Hepatocyte (in vitro differentiated cells): Measurements from ENCODE around the gene CHMP4B.

ENCODE experiments used
- EZH2 ChIP-seq: fragments of 200-600 bp; sonication (generic); IDR thresholded peaks from 2 replicates; pipeline ENCODE4 v1.6.1; 2016; ENCODE audit warnings: antibody characterized with exemption, mild to moderate bottlenecking, borderline replicate concordance
- EZH2phosphoT487 ChIP-seq: fragments of 200-600 bp; sonication (generic); IDR thresholded peaks from one replicate; pipeline ENCODE4 v1.6.1; 2018; ENCODE audit warnings: antibody characterized with exemption, mild to moderate bottlenecking, low read depth, moderate library complexity; ENCODE audit not compliant: unreplicated experiment, severe bottlenecking
- TF ChIP-seq, protein P1 (sequence below): fragments of 200-600 bp; sonication (generic); IDR thresholded peaks from 2 replicates; pipeline ENCODE4 v1.5.1; 2016; ENCODE audit warnings: antibody characterized with exemption, mild to moderate bottlenecking; ENCODE audit not compliant: poor library complexity

DNA sequence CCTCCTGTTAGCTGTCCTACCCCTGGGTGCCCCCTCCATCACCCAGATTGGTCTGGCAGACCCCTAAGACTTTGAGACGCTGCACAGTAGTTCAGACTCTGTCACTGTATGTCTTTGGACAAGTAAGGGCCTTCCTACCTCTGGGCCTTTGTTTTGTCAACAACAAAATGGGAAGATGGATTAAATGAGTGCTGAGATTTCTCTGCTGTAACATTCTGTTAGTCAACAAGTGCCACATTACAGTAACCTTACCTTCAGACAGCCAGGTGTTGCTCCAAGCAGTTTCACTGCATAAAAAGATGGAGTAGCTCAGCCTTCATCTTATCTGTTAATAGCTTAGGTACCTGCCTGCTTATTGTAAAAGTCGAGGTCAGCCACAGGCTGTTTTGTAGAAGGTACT is 16.0 kb downstream of the CHMP4B start:
- TF ChIP-seq EZH2phosphoT487 (no peak), EZH2 (no peak)
- TF ChIP-seq, protein P1, sequence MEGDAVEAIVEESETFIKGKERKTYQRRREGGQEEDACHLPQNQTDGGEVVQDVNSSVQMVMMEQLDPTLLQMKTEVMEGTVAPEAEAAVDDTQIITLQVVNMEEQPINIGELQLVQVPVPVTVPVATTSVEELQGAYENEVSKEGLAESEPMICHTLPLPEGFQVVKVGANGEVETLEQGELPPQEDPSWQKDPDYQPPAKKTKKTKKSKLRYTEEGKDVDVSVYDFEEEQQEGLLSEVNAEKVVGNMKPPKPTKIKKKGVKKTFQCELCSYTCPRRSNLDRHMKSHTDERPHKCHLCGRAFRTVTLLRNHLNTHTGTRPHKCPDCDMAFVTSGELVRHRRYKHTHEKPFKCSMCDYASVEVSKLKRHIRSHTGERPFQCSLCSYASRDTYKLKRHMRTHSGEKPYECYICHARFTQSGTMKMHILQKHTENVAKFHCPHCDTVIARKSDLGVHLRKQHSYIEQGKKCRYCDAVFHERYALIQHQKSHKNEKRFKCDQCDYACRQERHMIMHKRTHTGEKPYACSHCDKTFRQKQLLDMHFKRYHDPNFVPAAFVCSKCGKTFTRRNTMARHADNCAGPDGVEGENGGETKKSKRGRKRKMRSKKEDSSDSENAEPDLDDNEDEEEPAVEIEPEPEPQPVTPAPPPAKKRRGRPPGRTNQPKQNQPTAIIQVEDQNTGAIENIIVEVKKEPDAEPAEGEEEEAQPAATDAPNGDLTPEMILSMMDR: no peak
